HTR-8/SVneo (cell line): ENCODE results near the gene PIK3C3.

Source experiments
- DNase-seq: peaks from one replicate; pipeline ENCODE4 v3.0.0; 2011; ENCODE audit warnings: low spot score, mixed read lengths; ENCODE audit not compliant: insufficient read length
- FAIRE-seq: peaks from 2 replicates; lab custom pipeline; 2011; peaks lifted over from hg19 to GRCh38; lab: Jason Lieb, UNC

The PIK3C3 gene

DNA sequence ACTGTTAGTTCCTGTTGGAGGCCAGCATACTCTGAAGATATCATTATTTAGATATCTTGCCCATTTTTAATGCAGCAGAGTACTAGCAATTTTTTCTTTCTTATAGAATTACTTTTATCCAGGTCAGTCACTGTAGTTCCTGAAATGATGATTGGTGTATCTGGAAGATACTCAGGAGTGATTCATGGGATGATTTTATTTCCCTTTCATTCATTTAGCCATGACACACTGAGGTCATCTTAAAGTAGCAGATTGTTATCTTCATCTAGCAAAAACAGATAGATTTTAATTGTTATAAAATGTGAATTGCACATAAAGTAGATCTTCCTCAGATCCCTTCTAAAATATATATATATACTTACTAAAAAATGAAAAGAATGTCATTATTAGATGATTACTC lies 109.1 kb downstream of the PIK3C3 start:
- FAIRE-seq (no peak), DNase-seq (no peak)

DNA sequence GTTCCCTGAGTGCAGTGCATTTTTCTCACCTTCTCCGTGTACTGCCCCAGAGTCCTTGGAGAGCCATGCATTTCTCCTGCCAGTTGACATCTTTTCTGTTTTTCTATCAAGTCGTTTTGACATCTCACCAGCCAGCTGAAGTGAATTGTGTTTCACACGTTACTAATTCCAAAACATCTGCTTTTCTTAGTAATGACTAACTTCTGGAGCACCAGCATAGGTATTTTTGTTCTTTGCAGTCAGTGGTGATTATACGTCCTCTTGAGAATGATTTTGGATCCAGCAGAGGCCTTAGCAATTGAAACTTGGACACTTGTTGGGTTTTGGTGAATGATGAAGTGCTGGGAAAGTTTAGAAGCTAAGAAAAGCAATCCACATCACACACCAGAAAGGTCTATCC lies 112.5 kb downstream of the PIK3C3 start:
- DNase-seq = no peak
- no peak for FAIRE-seq

DNA sequence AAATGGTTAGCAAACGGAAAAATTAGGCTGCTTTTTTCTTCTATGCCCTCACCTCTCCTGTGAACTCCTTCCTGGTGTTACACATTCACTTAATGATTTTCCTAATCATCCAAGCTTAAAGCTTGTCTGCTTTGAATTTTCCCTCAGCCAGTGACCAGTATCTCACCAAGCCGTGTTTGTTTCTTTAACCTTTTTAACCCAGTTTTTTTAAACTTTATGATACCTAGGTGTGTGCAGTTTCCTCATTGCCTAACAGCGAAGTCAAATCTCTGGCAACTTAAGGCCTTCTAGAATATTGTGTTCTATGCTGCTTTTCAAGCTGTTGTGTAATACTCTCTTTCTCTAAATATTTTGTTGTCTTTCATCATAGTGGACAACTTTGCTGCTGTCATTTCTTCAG lies 113.0 kb downstream of the PIK3C3 start:
- DNase-seq (no peak), FAIRE-seq (no peak)

DNA sequence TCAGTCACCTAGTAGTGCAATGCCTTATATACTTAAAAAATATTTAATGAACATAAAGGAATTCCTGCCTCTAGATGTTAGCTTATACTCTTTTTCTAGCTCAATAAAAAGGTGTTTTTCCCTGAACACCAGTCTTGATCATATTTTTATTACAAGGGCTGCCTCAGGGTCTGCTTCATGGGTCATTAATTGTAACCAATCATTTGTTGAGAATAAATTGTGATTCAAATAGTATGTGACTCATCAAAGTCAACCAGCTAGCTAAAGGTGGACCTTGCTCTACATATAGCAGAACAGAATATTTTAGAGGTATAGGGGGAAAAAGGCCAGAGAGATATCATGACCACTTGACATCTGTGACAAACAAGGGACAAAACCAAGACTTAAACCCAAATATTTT lies 114.0 kb downstream of the PIK3C3 start:
- FAIRE-seq (no peak), DNase-seq (no peak)

DNA sequence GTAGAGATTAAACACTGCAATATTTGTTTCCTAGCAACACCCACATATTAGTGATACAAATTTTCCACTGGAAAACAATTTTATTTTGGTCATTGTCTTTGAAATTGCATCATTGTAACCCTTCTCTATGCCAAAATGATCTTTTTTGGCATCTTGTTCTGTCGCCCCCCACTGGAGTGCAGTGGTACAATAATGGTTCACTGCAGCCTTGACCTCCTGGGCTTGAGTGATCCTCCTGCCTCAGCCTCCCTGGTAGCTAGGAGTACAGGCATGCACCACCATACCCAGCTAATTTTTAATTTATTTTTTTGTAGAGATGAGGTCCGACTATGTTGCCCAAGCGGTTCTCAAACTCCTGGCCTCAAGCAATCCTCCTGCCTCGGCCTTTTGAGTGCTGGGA lies 117.4 kb downstream of the PIK3C3 start:
- no peak for FAIRE-seq
- no peak for DNase-seq

DNA sequence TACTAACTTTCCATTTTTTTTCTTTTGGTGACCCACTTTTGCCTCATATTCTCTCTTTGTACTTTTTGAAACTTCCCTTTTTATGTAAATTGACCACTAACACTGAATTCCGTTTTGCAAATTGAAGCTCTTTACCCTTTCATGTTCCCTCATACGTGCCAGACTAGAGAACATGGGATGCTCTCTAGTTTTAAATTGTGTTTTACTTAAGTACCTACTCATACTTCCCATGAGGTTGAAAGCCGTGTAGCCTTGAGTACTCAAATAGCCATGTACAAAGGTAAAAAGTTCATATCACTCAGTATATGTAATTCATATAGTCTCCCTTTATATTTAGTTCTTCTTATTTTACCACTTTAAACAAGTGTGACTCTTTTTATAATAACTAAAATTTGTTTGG lies 119.7 kb downstream of the PIK3C3 start:
- no peak for DNase-seq
- FAIRE-seq = no peak

DNA sequence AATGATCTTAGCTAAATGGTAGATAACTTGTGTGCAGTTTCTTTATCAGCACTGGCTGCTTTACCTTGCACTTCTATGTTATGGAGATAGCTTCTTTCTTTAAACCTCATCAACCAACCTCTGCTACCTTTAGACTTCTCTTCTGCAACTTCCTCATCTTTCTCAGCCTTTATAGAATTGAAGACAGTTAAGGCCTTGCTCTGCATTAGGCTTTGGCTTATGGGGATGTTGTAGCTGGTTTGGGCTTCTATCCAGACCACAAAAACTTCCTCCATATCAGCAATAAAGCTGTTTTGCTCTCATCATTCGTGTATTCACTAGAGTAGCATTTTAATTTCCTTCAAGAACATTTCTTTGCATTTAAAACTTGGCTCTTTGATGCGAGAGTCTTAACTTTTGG lies 123.7 kb downstream of the PIK3C3 start:
- FAIRE-seq (no peak), DNase-seq (no peak)

DNA sequence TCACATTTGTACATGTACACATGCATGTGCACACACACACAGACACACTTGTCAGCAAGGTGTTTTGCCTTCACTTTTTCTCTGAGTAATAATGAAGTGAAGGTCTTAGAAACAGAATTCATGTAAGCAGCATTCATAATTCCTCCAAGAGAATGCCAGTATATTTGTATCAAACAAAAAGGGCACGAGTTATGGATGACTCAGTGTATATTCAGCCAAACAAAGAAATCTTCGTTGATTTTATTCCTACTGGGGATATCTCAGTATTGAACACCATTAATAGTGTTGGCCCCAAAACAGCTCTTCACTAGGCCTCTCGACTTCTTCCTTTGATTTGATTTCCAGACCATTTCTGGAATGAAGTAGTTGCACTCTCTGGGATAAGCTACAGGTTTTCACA lies 125.3 kb downstream of the PIK3C3 start:
- DNase-seq = no peak
- no peak for FAIRE-seq

DNA sequence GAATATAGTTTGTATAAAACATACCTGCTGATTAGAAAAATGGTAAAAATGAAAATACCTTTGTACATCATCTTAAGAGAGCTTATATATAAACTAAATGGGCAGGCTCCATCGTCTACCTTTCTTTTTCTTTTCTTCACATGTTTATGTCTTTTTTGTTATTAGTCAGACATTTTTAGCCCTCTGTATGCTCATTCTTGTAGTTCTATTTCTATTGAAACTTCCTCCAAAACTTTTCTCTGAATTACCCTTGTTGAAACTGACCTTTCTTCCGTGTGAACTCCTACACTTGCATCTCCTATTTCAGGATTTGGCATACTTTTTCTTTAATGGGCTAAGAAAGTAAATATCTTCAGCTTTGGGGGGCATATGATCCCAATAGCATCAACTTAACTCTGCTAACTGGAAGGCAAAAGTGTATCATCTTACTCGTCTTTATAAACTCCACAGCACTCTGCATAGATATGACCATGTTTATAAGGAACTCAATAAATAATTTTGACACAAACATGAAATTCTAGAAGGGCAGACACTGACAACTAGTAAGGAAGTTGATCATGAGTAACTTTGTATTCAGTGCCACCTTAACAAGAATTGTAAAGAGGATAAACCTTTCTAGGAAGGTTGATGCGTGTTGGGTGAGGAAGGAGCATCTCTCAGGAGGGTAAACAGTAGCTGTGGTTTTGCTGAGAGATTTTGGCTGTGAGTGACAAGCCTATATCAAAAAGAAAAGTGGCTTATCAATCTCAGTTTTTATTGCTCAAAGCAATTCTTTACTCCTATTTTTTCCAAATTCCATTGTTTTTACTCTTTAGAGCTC lies 127.6 kb downstream of the PIK3C3 start:
- DNase-seq = no peak
- FAIRE-seq = no peak

DNA sequence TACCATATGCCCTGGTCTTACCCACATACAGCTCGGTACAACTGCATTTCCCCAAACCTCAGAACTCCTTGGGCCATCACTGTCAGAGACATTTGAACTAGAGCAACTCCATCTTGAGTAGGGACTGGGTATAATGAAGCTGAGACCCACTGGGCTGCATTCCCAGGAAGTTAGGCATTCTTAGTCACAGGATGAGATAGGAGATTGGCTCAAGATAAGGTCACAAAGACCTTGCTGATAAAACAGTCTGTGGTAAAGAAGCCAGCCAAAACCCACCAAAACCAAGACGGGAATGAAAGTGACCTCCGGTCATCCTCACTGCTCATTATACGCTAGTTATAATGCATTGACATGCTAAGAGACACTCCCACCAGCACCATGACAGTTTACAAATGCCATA lies 131.3 kb downstream of the PIK3C3 start:
- no peak for DNase-seq
- FAIRE-seq = no peak

DNA sequence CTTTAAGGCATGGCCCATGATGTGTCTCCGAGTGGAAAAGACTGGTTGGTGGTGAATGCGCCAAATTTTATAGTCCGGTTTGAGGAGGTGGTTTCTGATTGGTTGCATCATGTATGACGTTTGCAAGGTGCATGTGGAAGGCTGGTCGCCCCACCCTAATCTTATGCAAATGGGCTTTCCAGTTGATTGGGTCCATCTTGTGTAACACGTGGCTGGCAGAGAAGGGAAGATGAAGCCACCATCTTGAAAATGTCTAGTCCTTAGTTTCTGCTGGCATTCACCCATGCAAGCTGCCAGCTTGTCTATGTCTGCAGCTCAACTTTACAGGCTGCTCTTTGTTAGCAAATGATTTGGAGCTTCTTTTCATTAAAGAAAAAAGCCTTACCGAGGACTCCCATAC lies 132.2 kb downstream of the PIK3C3 start:
- FAIRE-seq = no peak
- DNase-seq = no peak

DNA sequence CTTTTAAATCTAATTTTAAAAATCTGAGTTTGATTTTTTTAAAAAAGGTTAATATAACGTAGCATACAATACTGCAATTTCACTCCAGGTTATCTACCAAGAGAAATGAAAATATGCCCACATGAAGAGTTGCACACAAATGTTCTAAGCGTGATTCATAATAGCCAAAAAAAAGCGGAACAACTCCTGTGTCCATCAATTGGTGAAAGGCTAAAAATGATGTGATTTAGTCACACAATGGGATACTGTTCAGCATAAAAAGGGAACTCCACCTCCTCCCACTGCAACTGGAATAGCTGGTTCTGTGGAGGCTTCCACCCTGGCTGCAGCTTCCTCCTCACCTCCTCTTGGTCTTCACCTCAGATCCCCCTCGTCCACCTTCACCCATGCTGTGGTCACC lies 132.8 kb downstream of the PIK3C3 start:
- DNase-seq = no peak
- no peak for FAIRE-seq

DNA sequence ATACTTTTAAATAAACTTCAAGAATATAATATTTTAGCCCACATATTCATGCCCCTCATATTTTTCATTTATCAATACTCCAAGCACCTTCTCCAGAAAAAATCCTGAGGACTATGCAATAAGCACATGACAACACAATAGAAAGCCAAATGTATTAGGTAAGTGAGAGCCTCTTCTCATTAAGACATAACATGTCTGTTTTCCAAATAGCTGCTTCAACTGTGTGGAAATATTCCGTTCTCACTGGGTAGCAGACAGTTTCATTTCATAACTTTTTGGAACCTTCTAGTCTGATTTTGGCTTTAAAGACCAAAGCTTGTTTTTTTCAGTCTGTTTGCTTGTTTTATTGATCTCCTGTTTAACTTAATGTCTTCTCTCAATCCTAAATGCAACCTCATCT lies 137.8 kb downstream of the PIK3C3 start:
- DNase-seq = no peak
- no peak for FAIRE-seq

DNA sequence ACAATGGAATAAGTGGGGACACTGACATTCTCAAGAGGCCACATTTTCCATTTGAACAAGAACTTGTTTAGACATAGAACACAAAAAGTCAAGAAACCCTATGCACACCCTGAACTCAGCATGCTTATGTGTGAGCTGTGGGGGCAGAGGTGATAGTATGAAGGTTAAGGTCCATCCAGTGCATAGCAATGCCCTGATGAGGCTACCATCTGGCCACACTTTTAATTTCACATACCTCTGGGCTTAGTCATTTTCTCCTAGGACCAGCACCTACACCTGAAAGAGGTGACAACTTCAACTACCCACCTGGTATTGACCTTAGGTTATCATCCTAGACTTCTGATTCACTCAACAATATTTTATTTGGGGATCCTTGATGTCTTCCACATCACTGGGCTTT lies 139.8 kb downstream of the PIK3C3 start:
- FAIRE-seq (no peak), DNase-seq (no peak)

DNA sequence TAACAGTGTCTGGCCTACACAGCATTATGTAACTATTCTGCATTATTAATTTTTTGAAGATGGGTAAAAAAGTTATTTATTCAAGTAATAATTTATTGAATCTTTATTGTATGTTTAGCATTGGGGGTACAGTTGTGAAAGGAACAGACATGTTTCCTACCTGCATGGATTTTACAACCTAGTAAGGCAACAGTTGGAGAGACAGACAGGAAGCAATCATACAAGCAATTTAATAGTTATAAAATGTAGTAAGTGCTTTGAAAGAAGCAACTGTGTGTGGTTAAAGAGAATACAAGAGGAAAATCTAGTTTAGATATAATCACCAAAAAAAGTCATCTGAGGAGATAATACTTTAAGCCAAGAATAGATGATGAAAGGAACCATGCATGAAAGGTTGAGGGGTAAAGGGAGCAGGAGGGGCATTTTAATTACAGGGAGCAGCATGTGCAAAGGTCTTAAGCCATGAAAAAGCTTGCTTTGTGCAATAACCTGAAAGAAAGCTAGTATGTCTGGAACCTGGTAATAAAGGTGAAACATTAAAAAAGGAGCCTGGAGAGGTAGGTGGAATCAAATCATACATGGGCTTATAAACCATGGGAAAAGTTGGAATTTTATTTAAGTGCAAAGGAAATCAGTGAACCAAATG lies 140.8 kb downstream of the PIK3C3 start:
- FAIRE-seq = no peak
- DNase-seq = no peak

DNA sequence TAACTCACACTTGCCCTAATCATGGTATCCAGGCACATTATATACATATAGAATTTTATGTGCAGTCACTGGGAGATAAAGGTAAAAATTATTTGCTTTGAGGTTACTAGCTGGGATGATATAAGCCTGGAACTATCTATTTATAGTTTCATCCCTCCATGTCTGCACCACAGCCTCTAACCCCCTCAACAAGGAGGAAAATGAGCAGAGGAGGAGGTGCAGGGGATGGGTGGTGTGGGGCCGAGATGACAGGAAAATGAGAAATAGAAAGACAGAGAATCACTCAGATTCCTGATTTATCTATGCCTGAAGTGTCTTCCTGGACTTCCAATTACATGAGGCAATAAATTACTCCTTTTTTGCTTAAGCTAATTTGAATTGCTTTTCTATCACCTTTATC lies 145.2 kb downstream of the PIK3C3 start:
- no peak for DNase-seq
- no peak for FAIRE-seq

DNA sequence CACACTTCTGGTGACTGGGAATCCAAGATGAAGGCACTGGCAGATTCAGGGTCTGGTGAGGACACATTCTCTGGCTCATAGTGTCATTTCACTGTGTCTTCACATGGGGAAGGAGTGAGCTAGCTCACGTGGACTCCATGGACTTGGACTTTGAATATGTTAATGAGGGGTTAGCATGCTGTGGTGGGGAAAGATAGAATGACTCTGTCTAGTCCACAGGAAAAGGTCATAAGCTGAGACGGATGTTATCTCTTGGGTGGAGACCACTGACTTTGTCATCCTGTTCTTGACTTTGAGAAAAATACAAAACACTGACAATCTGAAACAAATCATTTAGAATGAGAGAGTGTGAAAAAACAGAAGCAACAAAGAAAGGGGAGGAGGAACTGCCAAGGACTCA lies 145.9 kb downstream of the PIK3C3 start:
- FAIRE-seq = no peak
- DNase-seq = no peak

DNA sequence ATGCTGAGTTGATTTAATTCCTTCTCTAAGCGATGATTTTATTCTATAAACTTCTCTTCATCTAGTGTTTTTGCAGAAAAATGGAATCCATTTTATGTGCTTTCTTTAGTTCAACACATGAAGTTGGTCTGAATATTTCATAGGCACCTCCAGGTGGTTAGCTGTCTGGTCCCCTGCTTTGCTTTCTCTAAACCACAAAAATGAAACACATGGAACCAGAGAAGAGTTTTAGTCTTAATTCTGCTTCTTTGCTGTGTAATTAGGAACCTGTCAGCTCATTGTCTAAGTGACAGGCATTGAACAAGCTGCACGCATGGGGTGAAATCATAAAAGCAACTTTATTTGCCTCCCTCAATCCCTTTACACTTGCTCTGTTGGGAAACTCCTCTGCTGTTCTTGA lies 150.4 kb downstream of the PIK3C3 start:
- FAIRE-seq (no peak), DNase-seq (no peak)

DNA sequence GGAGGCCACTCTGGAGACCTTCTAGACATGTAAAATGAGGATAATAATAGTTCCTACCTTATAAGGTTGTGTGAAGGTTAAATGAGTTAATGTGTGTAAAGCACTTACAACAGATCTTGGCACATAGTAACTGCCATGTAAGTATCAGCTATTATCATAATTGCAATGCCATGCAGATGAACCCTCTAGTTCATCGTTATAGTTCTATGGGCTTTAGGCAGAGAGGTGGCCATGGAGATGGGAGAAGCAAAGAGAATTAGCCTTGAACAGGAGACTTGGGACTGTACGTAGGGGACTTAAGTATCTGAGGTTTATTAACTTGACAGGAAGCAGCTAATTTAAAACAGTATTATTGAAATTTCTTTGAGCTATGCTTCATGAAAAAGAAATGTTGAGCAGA lies 151.8 kb downstream of the PIK3C3 start:
- DNase-seq (no peak), FAIRE-seq (no peak)

DNA sequence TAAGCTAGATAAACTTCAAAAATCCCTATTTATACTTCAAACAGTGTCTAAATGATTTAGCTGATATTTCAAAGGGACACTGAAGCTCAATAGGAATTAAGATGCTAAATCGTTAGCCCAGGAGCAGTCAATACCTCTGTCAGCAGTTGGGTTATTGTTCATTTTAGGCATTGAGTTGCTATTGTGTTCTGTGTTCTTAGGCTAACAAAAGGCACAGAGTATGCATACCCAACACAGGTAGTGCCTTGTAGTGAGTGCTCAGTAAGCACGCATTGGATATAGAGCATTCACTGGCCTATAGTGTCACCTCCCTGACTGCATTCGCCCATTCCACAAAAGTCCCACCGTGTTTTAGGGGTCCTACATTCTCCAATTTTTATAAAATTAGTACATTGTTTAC lies 152.3 kb downstream of the PIK3C3 start:
- DNase-seq = no peak
- FAIRE-seq = no peak

DNA sequence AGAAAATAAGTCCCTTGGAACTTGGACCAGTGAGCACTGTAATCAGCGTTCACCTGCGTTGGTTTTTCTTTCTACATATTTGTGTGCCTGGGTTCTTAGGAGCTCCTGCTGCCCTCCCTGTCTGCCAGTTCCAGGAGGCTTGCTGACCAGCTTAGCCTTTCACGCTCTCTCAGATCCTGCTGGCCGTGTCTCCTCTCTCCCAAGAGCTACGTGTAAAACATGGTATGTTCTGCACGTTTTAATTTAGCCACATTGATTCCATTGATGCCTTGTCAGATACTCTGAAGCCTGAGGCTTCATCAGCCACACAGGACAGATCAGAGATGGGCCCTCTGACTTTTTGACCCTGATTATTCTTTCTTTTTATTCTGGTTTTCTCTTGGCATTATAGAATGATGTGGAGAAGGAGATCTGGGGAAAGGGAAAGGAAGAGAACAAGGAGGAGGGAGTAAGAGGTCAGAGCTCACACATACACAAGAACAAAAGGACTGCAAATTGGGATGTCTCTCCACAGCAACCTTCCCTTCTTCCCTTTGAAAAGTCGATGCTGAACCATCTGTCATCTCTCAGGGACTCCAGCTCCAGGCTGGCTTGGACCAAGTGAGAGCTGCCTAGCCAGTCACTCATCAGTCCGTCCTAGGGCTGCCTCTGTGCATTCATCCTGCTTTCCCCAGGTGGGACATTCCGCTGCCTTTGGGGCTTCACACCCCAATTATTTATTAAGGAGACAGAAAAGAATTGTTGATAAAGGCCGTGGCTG lies 152.8 kb downstream of the PIK3C3 start:
- no peak for DNase-seq
- no peak for FAIRE-seq
